Measurements from ENCODE around the gene HDAC4. TPM values are rescaled to one million over a fixed set of nuclear protein-coding genes. Genes with fewer than 3 reads are reported as not detected.

Gene HDAC4
- total RNA-seq, 1 experiment from 2014 or later = 40.1 TPM

GRCh38 chr2:239156516-239157265 is 244.1 kb downstream of the HDAC4 start:
- Histone ChIP-seq H3K36me3 (ENCODE audit: control insufficient read depth, insufficient read depth, low read length) (no peaks in the 10 kb centered on the region; the same call in 1 of the 2 replicates), H3K4me3 (ENCODE audit: low read depth in 2 of 2, low read length in 2 of 2) (no peak overlapping the region), H3K27me3 (ENCODE audit: control insufficient read depth, insufficient read depth, low read length) (no peaks in the 10 kb centered on the region), H3K27ac (ENCODE audit: low read length) (no peak overlapping the region), H3K9me3 (ENCODE audit: control insufficient read depth, insufficient read depth, low read depth, low read length) (no peaks in the 10 kb centered on the region), H3K4me1 (ENCODE audit: control insufficient read depth, insufficient read depth, low read length) (no peaks in the 10 kb centered on the region)
- ATAC-seq (no peak), DNase-seq (ENCODE audit: low read depth, low spot score) (no peak)
- TF ChIP-seq SIN3A (IDR thresholded peaks at IDR 0.05; ENCODE audit: borderline replicate concordance, insufficient read depth, low read depth, low read length) (no peak), TCF7L2 (IDR thresholded peaks at IDR 0.05; ENCODE audit: low read depth, low read length) (no peak), POLR2AphosphoS5 (IDR thresholded peaks at IDR 0.05; ENCODE audit: low read depth, low read length) (no peak), REST (IDR thresholded peaks at IDR 0.05; ENCODE audit: insufficient read depth in 1 of 2, low read depth in 2 of 2, low read length in 1 of 2) (no peak)
- TF ChIP-seq, protein P1, sequence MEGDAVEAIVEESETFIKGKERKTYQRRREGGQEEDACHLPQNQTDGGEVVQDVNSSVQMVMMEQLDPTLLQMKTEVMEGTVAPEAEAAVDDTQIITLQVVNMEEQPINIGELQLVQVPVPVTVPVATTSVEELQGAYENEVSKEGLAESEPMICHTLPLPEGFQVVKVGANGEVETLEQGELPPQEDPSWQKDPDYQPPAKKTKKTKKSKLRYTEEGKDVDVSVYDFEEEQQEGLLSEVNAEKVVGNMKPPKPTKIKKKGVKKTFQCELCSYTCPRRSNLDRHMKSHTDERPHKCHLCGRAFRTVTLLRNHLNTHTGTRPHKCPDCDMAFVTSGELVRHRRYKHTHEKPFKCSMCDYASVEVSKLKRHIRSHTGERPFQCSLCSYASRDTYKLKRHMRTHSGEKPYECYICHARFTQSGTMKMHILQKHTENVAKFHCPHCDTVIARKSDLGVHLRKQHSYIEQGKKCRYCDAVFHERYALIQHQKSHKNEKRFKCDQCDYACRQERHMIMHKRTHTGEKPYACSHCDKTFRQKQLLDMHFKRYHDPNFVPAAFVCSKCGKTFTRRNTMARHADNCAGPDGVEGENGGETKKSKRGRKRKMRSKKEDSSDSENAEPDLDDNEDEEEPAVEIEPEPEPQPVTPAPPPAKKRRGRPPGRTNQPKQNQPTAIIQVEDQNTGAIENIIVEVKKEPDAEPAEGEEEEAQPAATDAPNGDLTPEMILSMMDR (IDR thresholded peaks at IDR 0.05) = no peak
- in situ Hi-C loops (cut with HindIII; ENCODE audit: low pct_unique_long_range_greater_than_20kb, low sequenced_read_pairs) = no loop called here
- CTCF ChIA-PET = no interaction called here
- intact Hi-C loops (cut with micrococcal nuclease; ENCODE audit: unreplicated experiment) = no loop called here
- no TSS peak for BruUV-seq (replicated peaks)
- POLR2A ChIA-PET = no interaction called here

DNA sequence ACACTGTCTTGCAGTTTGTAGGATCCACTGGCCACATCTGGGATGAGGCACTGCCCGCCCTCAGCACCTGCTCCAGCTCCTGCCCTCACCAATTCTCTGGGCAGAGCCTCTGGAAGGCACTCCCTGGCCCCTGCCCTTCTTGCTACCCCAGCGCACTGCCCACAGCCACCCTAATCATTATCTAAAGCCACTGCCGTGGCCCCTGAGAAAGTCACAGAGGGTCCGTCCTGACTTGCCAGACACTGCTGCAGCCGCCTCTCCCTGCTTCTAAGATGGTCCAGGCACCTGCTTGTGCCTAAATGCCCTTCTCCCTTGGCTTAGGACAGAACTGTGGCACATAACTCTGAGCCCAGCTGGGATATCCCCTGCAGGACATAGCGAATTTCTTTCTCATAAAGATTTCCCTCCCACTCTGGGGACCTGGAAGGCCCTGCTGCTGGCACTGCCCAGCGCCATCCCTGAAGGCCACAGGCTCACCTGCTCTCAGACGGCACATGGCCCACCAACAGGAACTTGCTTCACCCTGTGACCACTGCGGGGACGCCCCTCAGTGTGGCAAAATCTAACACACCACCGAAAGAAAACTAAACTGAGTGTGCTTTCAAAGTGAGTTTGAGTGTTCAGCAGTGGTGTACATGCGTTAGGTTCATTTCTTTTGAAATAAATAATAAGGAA is 244.9 kb downstream of the HDAC4 start:
- no TSS peak for BruUV-seq (replicated peaks)
- ChIA-PET POLR2A (no interaction called here), CTCF (no interaction called here)
- Histone ChIP-seq H3K4me3 (ENCODE audit: low read depth in 2 of 2, low read length in 2 of 2) (no peak overlapping the region), H3K9me3 (ENCODE audit: control insufficient read depth, insufficient read depth, low read depth, low read length) (no peaks in the 10 kb centered on the region), H3K4me1 (ENCODE audit: control insufficient read depth, insufficient read depth, low read length) (no peaks in the 10 kb centered on the region), H3K27ac (ENCODE audit: low read length) (no peak overlapping the region), H3K27me3 (ENCODE audit: control insufficient read depth, insufficient read depth, low read length) (no peaks in the 10 kb centered on the region), H3K36me3 (ENCODE audit: control insufficient read depth, insufficient read depth, low read length) (no peaks in the 10 kb centered on the region; the same call in 1 of the 2 replicates)
- ATAC-seq = no peak
- in situ Hi-C loops (cut with HindIII; ENCODE audit: low pct_unique_long_range_greater_than_20kb, low sequenced_read_pairs) (no loop called here), intact Hi-C loops (cut with micrococcal nuclease; ENCODE audit: unreplicated experiment) (no loop called here)
- no peak for TF ChIP-seq REST (IDR thresholded peaks at IDR 0.05; ENCODE audit: insufficient read depth in 1 of 2, low read depth in 2 of 2, low read length in 1 of 2)
- no peak for DNase-seq (ENCODE audit: low read depth, low spot score)
